HG03095 (cell line): ENCODE measurements around the gene LRRC4C.
"Not testable (repeated sequence)": the region's sequence is repeated elsewhere in the genome, so short reads cannot be mapped to it uniquely, and the experiment has no call there.

Experiments used
- ATAC-seq: cut with Tn5 transposase; IDR thresholded peaks from one replicate; pipeline ENCODE4 v1.9.1; 2021; ENCODE audit warnings: moderate library complexity; ENCODE audit not compliant: unreplicated experiment

LRRC4C gene

GRCh38 chr11:40537734-40538133, 921.7 kb downstream of the LRRC4C start:
- no peak for ATAC-seq

GRCh38 chr11:40522080-40522479, 937.4 kb downstream of the LRRC4C start:
- ATAC-seq = not testable (repeated sequence)

DNA sequence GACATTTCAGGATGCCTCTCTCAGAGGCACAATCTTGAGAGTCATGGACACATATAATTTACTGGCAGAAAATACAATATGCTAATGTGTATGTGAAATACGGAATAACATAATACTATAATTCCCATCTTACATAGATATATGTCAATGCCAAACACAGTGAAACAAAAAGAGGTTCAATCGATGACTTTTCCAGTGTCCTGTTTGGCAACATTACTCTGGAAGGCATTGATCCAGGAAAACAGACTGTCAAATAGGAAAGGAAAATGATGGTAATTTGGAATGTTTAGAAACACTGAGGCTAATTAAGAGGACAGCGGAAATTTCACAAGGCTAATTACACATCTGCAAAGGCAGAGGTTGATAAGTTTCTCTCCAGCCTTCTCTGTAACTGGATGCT, 942.3 kb downstream of the LRRC4C start:
- ATAC-seq = no peak

- ATAC-seq = no peak
These were observed 945.3 kb downstream of the LRRC4C start for GRCh38 chr11:40514124-40514523.

GRCh38 chr11:40513281-40513680, 946.2 kb downstream of the LRRC4C start:
- ATAC-seq = no peak

DNA sequence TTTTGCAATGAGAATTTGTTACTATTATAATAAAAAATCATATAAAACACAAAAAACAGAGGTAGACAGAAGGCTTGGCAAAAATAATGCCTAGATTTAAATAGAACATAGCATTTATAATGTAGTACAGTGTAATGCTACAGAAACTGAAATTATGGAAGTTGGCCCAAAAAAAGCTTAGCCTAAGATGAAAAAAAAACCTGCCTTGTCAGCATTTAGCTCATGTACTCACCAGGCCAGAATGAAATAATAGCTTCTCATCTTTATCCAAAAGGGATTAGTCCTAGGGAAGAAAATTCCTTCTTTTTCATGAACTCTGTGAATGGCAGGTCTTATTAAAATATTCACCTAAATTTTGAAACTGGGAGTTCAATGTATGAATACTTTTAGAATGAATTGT, 951.1 kb downstream of the LRRC4C start:
- ATAC-seq = no peak

DNA sequence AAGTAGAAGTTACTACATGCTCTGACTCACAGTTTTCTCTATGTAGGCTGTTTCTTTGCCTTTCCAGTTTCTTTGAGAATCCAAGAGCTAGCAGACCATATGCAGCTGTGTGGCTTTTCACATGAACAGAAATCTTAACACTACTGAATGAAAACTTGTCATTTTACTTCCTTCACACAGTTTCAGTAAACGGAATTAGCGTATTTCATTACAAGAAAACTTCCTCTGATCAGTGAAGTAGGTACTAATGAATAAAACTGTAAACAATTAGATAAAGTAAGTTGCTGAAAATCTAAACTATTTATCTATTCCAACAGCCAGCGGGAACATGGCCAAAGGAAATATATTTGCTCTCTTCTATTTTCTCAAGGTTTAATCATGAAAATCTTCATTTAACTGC, 953.2 kb downstream of the LRRC4C start:
- no peak for ATAC-seq

GRCh38 chr11:40491341-40491740, 968.1 kb downstream of the LRRC4C start:
- ATAC-seq = no peak

- ATAC-seq = no peak
These were observed 991.7 kb downstream of the LRRC4C start for GRCh38 chr11:40467771-40468170.

- no peak for ATAC-seq
These were observed 1014.1 kb downstream of the LRRC4C start for GRCh38 chr11:40445391-40445790.

- ATAC-seq = no peak
These were observed 1015.3 kb downstream of the LRRC4C start for GRCh38 chr11:40444151-40444550.

DNA sequence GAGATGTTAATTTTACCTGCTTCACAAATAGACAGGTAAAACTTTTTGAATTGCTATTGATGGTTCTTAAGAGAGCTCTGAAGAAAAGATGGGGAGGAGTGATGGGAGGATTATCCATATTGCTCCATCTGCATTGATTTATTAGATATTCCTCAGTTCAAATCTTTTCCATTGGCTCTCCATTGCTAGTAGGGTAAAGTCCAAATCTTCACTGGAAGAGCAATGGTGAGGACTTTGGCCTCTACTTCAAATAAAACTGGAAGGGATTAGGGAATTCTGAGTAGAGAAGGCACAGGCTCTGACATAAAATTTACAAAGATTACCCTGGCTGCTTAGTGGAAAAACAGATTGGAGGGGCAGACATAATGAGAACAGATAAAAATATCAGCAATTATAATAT, 1024.1 kb downstream of the LRRC4C start:
- no peak for ATAC-seq

DNA sequence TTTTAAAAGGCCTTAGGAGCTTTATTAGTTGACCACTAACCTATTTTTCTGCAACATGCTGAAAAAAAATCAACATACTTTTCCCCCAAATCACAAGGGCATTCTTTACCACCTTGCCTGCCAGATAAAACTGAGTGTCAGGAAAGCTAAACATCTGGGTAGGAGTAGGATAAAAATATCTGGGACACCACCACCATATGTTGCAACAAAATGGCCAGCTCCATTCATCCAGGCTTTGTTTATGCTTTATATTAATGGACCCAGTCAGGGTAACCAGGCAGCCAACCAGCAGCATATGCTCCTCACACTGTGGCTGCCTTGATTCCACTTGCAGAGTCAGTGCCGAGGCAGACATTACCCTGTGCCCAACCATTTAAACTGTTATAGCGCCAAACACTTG, 1024.5 kb downstream of the LRRC4C start:
- ATAC-seq = no peak

- no peak for ATAC-seq
These were observed 1027.1 kb downstream of the LRRC4C start for GRCh38 chr11:40432358-40432757.

DNA sequence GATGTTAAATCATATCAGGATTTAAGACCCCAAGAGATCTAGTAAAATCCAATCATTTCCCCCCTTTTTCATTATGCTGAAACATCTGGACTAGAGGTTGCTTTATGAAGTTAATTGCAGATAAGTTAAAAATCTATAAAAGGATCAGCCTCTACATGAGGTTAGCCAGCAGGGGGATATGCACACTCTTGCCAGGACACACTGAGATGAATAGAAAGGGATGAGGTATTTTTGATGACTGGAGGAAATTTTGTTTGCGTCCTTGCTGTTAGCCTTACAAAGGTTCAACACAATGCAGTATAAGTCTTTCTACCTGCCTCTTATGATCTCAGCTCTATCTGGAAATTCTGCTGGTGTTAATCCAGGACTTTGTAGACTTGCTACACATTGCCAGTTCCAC, 1034.3 kb downstream of the LRRC4C start:
- no peak for ATAC-seq

DNA sequence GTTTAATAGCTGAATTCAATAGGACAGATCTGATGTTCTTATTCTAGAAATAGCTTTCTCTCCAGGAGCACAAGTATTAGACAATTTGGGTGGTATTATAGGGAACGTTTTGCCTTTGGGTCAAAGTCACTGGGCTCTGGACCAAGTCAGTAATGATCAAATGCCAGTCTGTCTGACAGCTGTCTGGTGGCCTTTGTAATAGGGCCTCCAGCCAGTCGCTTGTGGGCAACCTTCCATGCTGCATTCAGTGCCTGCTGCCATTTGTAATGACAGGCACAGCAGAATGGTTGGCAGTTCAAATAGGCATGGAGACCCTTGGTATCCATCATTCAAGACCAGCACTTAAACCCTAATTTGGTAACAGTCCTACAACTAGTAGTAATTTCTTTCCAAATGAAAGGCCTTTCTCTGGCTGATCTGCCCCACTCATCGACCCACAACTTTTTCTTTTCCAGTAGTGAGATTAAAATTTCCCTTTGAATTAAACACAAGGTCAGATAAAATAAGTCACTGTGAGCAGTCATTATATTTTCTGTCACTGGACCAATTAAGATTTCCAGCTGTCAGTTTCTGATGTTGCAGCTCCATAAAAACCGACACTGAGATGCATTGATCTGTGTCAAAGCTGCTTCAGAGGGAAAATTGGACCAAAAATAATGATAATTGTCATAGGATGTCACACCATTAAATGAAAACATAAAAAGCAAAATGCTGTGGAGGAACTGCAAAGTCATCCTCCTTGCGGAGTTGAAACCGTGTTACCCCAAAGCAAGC, 1038.1 kb downstream of the LRRC4C start:
- no peak for ATAC-seq

- ATAC-seq = no peak
These were observed 1041.8 kb downstream of the LRRC4C start for GRCh38 chr11:40417627-40418026.

- ATAC-seq = no peak
These were observed 1052.1 kb downstream of the LRRC4C start for GRCh38 chr11:40407355-40407754.

DNA sequence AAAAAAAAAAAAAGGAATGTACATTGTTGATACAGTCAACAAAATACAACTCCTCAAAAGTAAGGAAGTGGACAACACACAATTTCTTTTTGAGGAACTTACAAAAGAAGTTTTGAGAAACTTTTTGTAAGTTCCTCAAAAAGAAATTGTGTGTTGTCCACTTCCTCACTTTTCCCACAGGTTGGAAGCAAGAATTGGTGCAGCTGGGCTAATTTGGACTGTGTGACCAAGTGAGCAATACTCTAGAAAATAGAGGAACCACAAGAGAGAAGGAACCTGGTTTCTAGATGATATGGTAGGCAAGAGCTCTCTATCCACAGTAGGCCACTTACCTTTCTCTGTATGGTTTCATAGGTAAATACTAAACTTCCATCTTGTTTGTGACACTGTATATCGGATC, 1053.8 kb downstream of the LRRC4C start:
- no peak for ATAC-seq

DNA sequence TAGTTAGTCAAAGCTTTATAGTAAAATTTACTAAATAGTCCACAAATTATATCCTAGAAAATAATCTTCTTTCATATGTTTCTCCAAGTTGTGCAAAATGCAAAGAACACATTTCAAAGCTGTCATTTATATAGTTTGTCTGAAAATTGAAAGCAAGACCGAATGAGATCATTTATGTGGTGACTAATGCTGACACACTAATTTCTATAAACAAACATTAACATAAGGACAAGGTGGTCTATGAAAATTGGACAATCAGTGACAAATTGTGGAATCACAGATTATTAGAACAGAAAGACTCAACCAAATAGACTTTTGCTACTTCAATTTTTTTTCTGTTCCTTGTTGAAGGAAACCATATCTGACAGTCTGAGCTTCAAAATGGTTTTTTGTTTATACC, 1056.1 kb downstream of the LRRC4C start:
- no peak for ATAC-seq

GRCh38 chr11:40401132-40401853, 1058.2 kb downstream of the LRRC4C start:
- no peak for ATAC-seq

GRCh38 chr11:40397141-40397540, 1062.3 kb downstream of the LRRC4C start:
- no peak for ATAC-seq
